Mesenchymal stem cell (in vitro differentiated cells and primary cell): ENCODE results near the gene CPXM2.

Source experiments
- DNase-seq: peaks from one replicate; pipeline ENCODE4 v3.0.0-alpha.2; 2013
- H2AFZ ChIP-seq: one replicate; pipeline ENCODE4 v1.6.1; 2013; ENCODE audit warnings: low read depth, mild to moderate bottlenecking, control low read depth, inconsistent platforms, low read length, moderate library complexity
- H2AK5ac ChIP-seq: 2 replicates; pipeline ENCODE4 v1.6.1; 2013; ENCODE audit warnings: low read length, moderate library complexity, mild to moderate bottlenecking, inconsistent platforms; ENCODE audit not compliant: severe bottlenecking
- H2BK120ac ChIP-seq: one replicate; pipeline ENCODE4 v1.6.1; 2013; ENCODE audit warnings: low read depth, mild to moderate bottlenecking, inconsistent platforms, low read length, moderate library complexity
- H2BK12ac ChIP-seq, 2 experiments: one replicate each; pipeline ENCODE4 v1.6.1; 2013; ENCODE audit warnings: inconsistent platforms in 2 of 2, low read length in 2 of 2, mild to moderate bottlenecking in 2 of 2, moderate library complexity in 2 of 2, control low read depth in 1 of 2
- H2BK15ac ChIP-seq: one replicate; pipeline ENCODE4 v1.6.1; 2013; ENCODE audit warnings: mild to moderate bottlenecking, low read depth, inconsistent platforms; ENCODE audit not compliant: poor library complexity, severe bottlenecking
- H2BK5ac ChIP-seq: 2 replicates; pipeline ENCODE4 v1.6.1; 2013; ENCODE audit warnings: low read depth, mild to moderate bottlenecking, low read length, control low read depth, inconsistent platforms; ENCODE audit not compliant: poor library complexity, severe bottlenecking
- H3K14ac ChIP-seq, 2 experiments: one replicate each; pipeline ENCODE4 v1.6.1; 2013; ENCODE audit warnings: inconsistent platforms in 2 of 2, low read length in 2 of 2, control low read depth in 1 of 2, mild to moderate bottlenecking in 1 of 2, moderate library complexity in 1 of 2
- H3K18ac ChIP-seq, 2 experiments: one replicate each; pipeline ENCODE4 v1.6.1; 2013; ENCODE audit warnings: inconsistent platforms in 2 of 2, low read length in 2 of 2, control low read depth in 1 of 2, low read depth in 1 of 2, mild to moderate bottlenecking in 1 of 2
- H3K23ac ChIP-seq, 2 experiments: one replicate each; pipeline ENCODE4 v1.6.1; 2013; ENCODE audit warnings: inconsistent platforms in 2 of 2, low read length in 2 of 2, mild to moderate bottlenecking in 2 of 2, moderate library complexity in 2 of 2, control low read depth in 1 of 2
- H3K27ac ChIP-seq: 2 replicates; pipeline ENCODE4 v1.5.1; 2013; ENCODE audit warnings: mild to moderate bottlenecking, moderate library complexity, low read length, control low read depth, inconsistent platforms; ENCODE audit not compliant: poor library complexity, severe bottlenecking
- H3K27me3 ChIP-seq, 2 experiments: 2 replicates each; pipeline versions ENCODE4 v1.6.1 to v1.7.0; 2013; ENCODE audit warnings: low read length in 2 of 2, mild to moderate bottlenecking in 2 of 2, moderate library complexity in 2 of 2, control low read depth in 1 of 2, inconsistent platforms in 1 of 2; ENCODE audit not compliant: control insufficient read depth in 1 of 2, insufficient read depth in 1 of 2
- H3K36me3 ChIP-seq, 2 experiments: 2 replicates each; pipeline versions ENCODE4 v1.6.1 to v1.7.0; 2013; ENCODE audit warnings: low read length in 2 of 2, control low read depth in 1 of 2, inconsistent platforms in 1 of 2, low read depth in 1 of 2, mild to moderate bottlenecking in 1 of 2; ENCODE audit not compliant: insufficient read depth in 2 of 2, control insufficient read depth in 1 of 2
- H3K4ac ChIP-seq, 2 experiments: one replicate each; pipeline ENCODE4 v1.6.1; 2013; ENCODE audit warnings: inconsistent platforms in 2 of 2, low read length in 2 of 2, mild to moderate bottlenecking in 2 of 2, moderate library complexity in 2 of 2, control low read depth in 1 of 2, low read depth in 1 of 2
- H3K4me1 ChIP-seq: 2 replicates; pipeline ENCODE4 v1.6.1; 2013; ENCODE audit warnings: low read depth, low read length, control low read depth; ENCODE audit not compliant: control insufficient read depth, insufficient read depth
- H3K4me2 ChIP-seq: 2 replicates; pipeline ENCODE4 v1.6.1; 2013; ENCODE audit warnings: low read length, mild to moderate bottlenecking, inconsistent platforms; ENCODE audit not compliant: poor library complexity, severe bottlenecking
- H3K4me3 ChIP-seq, 2 experiments: 2 replicates each; pipeline versions ENCODE4 v1.5.1 to v1.7.0; 2013; ENCODE audit warnings: low read length in 2 of 2, mild to moderate bottlenecking in 2 of 2, control low read depth in 1 of 2, low read depth in 1 of 2; ENCODE audit not compliant: insufficient read depth in 1 of 2
- H3K79me1 ChIP-seq: replicated peaks from 2 replicates; pipeline ENCODE4 v1.6.1; 2013; ENCODE audit warnings: mild to moderate bottlenecking, control low read depth, low read length, inconsistent platforms; ENCODE audit not compliant: poor library complexity, severe bottlenecking
- H3K9ac ChIP-seq: 2 replicates; pipeline ENCODE4 v1.7.0; 2013; ENCODE audit warnings: mild to moderate bottlenecking, low read length, moderate library complexity
- H3K9me3 ChIP-seq: 2 replicates; pipeline ENCODE4 v1.7.0; 2013; ENCODE audit warnings: mild to moderate bottlenecking, low read length; ENCODE audit not compliant: control insufficient read depth
- H4K8ac ChIP-seq: one replicate; pipeline ENCODE4 v1.6.1; 2013; ENCODE audit warnings: inconsistent platforms, mild to moderate bottlenecking, low read length, moderate library complexity
- H4K91ac ChIP-seq: one replicate; pipeline ENCODE4 v1.6.1; 2013; ENCODE audit warnings: mild to moderate bottlenecking, low read length, inconsistent platforms
- WGBS: methylation state at CpG from one replicate; pipeline ENCODE4 v1.1.7; 2013; ENCODE audit warnings: mixed read lengths; 5-methylcytosine and 5-hydroxymethylcytosine counted together

The CPXM2 gene

DNA sequence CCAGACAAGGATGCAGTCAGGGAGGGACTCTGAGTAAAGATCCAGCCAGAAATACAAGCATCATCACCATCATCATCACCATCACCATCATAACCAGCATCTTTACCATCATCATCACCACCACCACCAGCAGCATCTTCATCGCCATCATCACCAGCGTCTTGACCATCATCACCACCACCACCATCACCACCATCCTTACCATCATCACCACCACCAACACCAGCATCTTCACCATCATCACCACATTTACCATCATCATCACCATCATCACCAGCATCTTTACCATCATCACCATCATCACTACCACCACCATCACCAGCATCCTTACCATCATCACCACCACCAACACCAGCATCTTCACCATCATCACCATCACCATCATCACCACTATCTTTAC lies 44.1 kb upstream of the CPXM2 start:
- Histone ChIP-seq H3K27me3 (peaks cover 0 to 7% of the 10 kb centered on the region in 2 experiments), H3K27ac (no peak overlapping the region), H3K4me1 (no peaks in the 10 kb centered on the region), H2BK5ac (no peak overlapping the region), H3K4ac (no peak overlapping the region), H2AK5ac (no peak overlapping the region), H3K9me3 (peaks cover 5% of the 10 kb centered on the region), H3K4me3 (no peak overlapping the region), H3K23ac (no peak overlapping the region), H3K36me3 (no peaks in the 10 kb centered on the region), H3K4me2 (no peak overlapping the region), H2BK120ac (no peak overlapping the region), H3K9ac (no peak overlapping the region), H3K18ac (no peak overlapping the region), H4K8ac (no peak overlapping the region), H4K91ac (no peak overlapping the region), H2BK12ac (no peak overlapping the region), H3K79me1 (no peaks in the 10 kb centered on the region), H3K14ac (no peak overlapping the region), H2AFZ (no peak overlapping the region), H2BK15ac (no peak overlapping the region)
- DNase-seq = no peak
- 97% methylated on average over 2 of the region's 2 CpGs for WGBS

DNA sequence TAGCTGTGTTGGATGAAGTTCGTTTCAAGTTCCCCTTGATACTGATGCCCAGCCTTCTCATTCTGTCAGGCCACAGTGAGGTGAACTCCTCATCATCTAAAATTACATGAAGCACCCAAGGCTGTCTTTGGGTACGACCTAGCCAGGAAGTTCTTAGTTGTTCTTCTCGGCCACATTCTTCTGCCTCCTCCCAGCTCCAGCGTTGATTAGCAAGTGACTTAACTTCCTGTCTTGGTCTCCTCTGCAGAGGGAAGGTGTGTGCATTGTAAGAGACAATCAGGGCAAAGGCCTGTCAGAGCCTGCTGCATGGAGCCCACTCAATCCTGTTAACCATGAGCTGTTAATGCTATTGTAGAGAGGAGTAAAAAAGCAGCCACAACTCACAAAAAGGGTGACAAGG lies 43.2 kb upstream of the CPXM2 start:
- Histone ChIP-seq H3K9ac (no peak overlapping the region), H2AK5ac (no peak overlapping the region), H2BK15ac (no peak overlapping the region), H2BK12ac (no peak overlapping the region), H3K27ac (no peak overlapping the region), H4K8ac (no peak overlapping the region), H3K9me3 (peaks cover 5% of the 10 kb centered on the region), H3K4ac (no peak overlapping the region), H2AFZ (no peak overlapping the region), H3K79me1 (no peaks in the 10 kb centered on the region), H2BK120ac (no peak overlapping the region), H3K4me2 (no peak overlapping the region), H3K27me3 (peaks cover 0 to 7% of the 10 kb centered on the region in 2 experiments), H3K4me3 (no peak overlapping the region), H2BK5ac (no peak overlapping the region), H4K91ac (no peak overlapping the region), H3K14ac (no peak overlapping the region), H3K4me1 (no peaks in the 10 kb centered on the region), H3K18ac (no peak overlapping the region), H3K36me3 (no peaks in the 10 kb centered on the region), H3K23ac (no peak overlapping the region)
- WGBS = 69% methylated on average over 4 of the region's 4 CpGs
- DNase-seq = no peak

DNA sequence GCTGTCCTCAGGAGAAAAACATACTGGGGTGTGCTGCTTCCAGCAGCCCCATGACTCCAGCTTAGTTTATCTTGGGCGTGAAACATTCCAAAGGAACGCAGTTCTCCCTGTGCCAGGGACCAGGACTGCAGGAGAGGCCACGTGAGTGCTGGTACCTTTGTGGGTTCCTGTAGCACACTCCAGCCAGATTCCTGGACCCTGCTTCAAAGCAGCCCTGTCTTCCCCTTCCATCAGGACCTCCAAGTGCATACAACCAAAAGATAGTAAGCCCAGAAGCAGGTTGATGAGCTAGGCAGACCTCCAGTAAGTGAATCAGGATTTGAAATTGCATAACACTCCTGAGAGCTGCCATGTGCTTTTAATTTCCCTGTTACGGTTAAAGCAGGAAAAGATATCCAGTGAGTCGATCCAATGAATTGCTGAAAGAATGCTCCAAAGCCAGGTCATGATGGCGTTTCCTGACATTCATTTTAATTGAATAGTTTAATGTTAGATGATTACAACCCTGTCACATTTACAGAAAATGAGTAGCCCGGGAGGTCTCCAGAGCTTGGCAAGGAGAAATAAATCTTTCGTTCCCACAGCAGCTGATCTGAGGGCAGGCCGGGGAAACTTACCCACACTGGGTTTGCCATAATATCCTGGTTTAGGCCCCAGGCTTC lies 38.9 kb upstream of the CPXM2 start:
- Histone ChIP-seq H3K4me2 (no peak overlapping the region), H3K27ac (no peak overlapping the region), H2BK5ac (no peak overlapping the region), H3K9ac (peak overlapping the region; percentile 68), H4K8ac (no peak overlapping the region), H3K4me1 (no peaks in the 10 kb centered on the region), H3K36me3 (no peaks in the 10 kb centered on the region), H4K91ac (no peak overlapping the region), H2BK120ac (no peak overlapping the region), H2AFZ (no peak overlapping the region), H2AK5ac (no peak overlapping the region), H3K23ac (no peak overlapping the region), H3K79me1 (no peaks in the 10 kb centered on the region), H2BK15ac (no peak overlapping the region), H3K4ac (no peak overlapping the region), H3K4me3 (no peak overlapping the region), H3K14ac (no peak overlapping the region), H3K9me3 (peaks cover 16% of the 10 kb centered on the region), H3K27me3 (peaks cover 0 to 4% of the 10 kb centered on the region in 2 experiments), H2BK12ac (no peak overlapping the region), H3K18ac (no peak overlapping the region)
- 78% methylated on average over 8 of the region's 9 CpGs for whole genome bisulfite sequencing
- DNase-seq = no peak

DNA sequence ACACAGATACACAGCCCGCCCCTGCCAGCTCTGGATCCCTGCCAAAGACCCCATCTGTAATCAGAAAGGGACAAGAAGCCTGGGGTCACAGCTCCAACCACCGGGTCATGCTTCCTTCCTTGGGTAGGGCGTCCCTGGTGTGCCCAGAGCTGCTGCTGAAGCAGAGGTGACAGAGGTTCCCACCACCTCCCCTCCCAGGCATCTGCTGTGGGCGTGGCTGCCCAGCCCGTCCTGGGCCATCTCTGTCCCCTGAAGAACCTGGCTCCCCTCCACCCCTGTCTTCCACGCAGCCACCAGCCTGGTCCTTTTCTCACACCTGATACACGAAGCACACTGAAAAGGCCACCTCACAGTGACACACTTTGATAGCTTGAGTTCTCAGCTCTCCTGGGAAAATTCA lies 38.2 kb upstream of the CPXM2 start:
- Histone ChIP-seq H2AK5ac (no peak overlapping the region), H3K79me1 (no peaks in the 10 kb centered on the region), H3K27ac (no peak overlapping the region), H2BK120ac (no peak overlapping the region), H3K14ac (no peak overlapping the region), H4K91ac (no peak overlapping the region), H2BK12ac (no peak overlapping the region), H3K27me3 (peaks cover 0 to 4% of the 10 kb centered on the region in 2 experiments), H2BK5ac (no peak overlapping the region), H3K23ac (no peak overlapping the region), H4K8ac (no peak overlapping the region), H3K4me3 (peak overlapping the region in 1 of 2 experiments; percentile 42), H2BK15ac (no peak overlapping the region), H3K4me1 (no peaks in the 10 kb centered on the region), H3K18ac (no peak overlapping the region), H3K9ac (peak overlapping the region; percentile 68), H2AFZ (no peak overlapping the region), H3K4ac (no peak overlapping the region), H3K36me3 (no peaks in the 10 kb centered on the region), H3K9me3 (peaks cover 16% of the 10 kb centered on the region), H3K4me2 (no peak overlapping the region)
- 52% methylated on average over 7 of the region's 7 CpGs for WGBS
- no peak for DNase-seq
